ENCODE measurements around the gene CUL3. TPM values are rescaled to one million over a fixed set of nuclear protein-coding genes. Genes with fewer than 3 reads are reported as not detected.

CUL3 gene
- total and polyA plus RNA-seq, 2 of the 8 experiments (the other 6 are each of a cell fraction or from before 2014, with no cell fraction given): 28.5 to 113 TPM

DNA sequence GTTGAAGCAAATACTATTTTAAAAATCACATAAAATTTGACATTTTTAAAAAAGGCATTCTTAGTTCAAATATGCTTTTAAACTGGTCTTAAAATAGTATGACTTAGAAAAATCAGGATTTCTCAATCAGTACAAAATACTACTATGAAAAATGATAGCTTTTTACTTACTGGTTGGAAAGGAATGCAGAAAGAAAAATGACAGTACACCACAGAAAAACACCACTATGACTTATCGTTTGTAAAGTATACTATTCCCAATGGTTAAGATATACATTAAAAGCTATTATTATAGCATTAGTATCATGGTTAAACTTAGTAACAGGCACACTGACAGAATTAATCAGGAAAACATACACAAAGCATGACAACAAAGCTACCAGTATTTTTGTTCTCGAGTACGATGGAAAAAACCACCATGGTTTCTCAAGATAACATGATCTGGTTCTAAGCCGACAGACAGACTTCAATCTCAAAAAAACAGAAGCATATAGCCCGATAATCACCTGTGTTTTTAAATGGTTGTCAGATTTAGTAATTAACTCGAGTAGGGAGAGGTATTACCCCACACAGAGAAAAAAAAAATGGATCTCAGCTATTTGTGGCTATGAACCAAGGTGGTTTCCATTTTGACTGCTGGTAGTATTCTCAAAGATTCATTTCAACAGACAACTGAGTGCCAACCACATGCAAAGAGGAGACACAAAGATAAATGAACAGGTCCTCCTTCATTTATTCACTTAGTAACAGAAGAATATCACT is 39.1 kb downstream of the CUL3 start:
- DNase-seq (ENCODE audit: low read depth in 1 of 2, low spot score in 2 of 2) (no peak), FAIRE-seq (no peak)
- Histone ChIP-seq H3K36me3 (ENCODE audit: control insufficient read depth in 2 of 4, insufficient read depth in 4 of 4, low read length in 3 of 4) (peaks cover 0 to 11% (median 0%) of the 10 kb centered on the region in 4 experiments; a peak in 3 of 8 replicates), H2AK5ac (ENCODE audit: low read depth, low read length) (no peak overlapping the region), H3K18ac (ENCODE audit: extremely low read depth, low read length) (no peak overlapping the region), H2BK12ac (ENCODE audit: low read depth, low read length) (no peak overlapping the region), H3K79me2 (ENCODE audit: control insufficient read depth in 1 of 2, insufficient read depth in 2 of 2, low read length in 2 of 2) (peaks cover 3 to 97% of the 10 kb centered on the region in 2 experiments; a peak in 3 of 4 replicates), H3K4me3 (ENCODE audit: extremely low read depth in 1 of 4, insufficient read depth in 2 of 4, low read depth in 3 of 4, low read length in 4 of 4) (no peak overlapping the region), H3K23me2 (ENCODE audit: low read depth, low read length) (no peaks in the 10 kb centered on the region), H3K79me1 (ENCODE audit: low read depth, low read length) (peaks cover 7% of the 10 kb centered on the region), H4K5ac (ENCODE audit: insufficient read length, low read depth, low read length) (no peak overlapping the region), H3K23ac (ENCODE audit: insufficient read length) (no peak overlapping the region), H2BK5ac (ENCODE audit: low read depth, low read length) (no peak overlapping the region), H3K4me2 (ENCODE audit: insufficient read depth in 1 of 2, low read depth in 2 of 2, low read length in 2 of 2) (no peak overlapping the region), H2BK120ac (replicated peaks; ENCODE audit: low read depth, low read length) (no peak overlapping the region), H3K27ac (ENCODE audit: low read depth, low read length) (no peak overlapping the region), H3K56ac (replicated peaks; ENCODE audit: insufficient read length, low read depth, low read length) (no peak overlapping the region), H3K9ac (replicated peaks in 1 of 4; ENCODE audit: extremely low read depth in 1 of 4, low read depth in 3 of 4, low read length in 3 of 4) (no peak overlapping the region), H4K20me1 (replicated peaks in 1 of 2; ENCODE audit: control insufficient read depth in 1 of 2, insufficient read depth in 2 of 2, low read length in 2 of 2) (peaks cover 0 to 3% of the 10 kb centered on the region in 2 experiments), H3K4me1 (replicated peaks in 1 of 4; ENCODE audit: control insufficient read depth in 3 of 4, insufficient read depth in 4 of 4, low read length in 3 of 4) (peaks cover 0 to 10% (median 0%) of the 10 kb centered on the region in 4 experiments; a peak in 2 of 7 replicates), H2BK20ac (ENCODE audit: low read length) (no peak overlapping the region), H3K9me3 (ENCODE audit: insufficient read depth in 2 of 2, low read depth in 1 of 2, low read length in 1 of 2) (no peaks in the 10 kb centered on the region), H4K91ac (replicated peaks; ENCODE audit: insufficient read length, low read length) (no peak overlapping the region), H4K8ac (ENCODE audit: extremely low read depth, insufficient read depth, low read length) (no peak overlapping the region), H3K27me3 (replicated peaks in 1 of 4; ENCODE audit: control insufficient read depth in 3 of 4, extremely low read depth in 1 of 4, insufficient read depth in 3 of 4, low read length in 3 of 4) (no peaks in the 10 kb centered on the region), H3K14ac (ENCODE audit: insufficient read length) (no peak overlapping the region), H3K4ac (replicated peaks; ENCODE audit: insufficient read length, low read depth, low read length) (no peak overlapping the region), H2AFZ (ENCODE audit: low read length) (no peak overlapping the region), H2BK15ac (ENCODE audit: low read length) (no peak overlapping the region)
- TF ChIP-seq CEBPB (IDR thresholded peaks at IDR 0.05; ENCODE audit: low read depth, low read length) (no peak), NRF1 (IDR thresholded peaks at IDR 0.05; ENCODE audit: low read depth, low read length) (no peak), GTF2F1 (IDR thresholded peaks at IDR 0.05; ENCODE audit: borderline replicate concordance, low read depth, low read length) (no peak), KDM1A (IDR thresholded peaks at IDR 0.05; ENCODE audit: borderline replicate concordance, low read length) (no peak), ZNF274 (IDR thresholded peaks at IDR 0.05; ENCODE audit: borderline replicate concordance, extremely low read depth, low read length) (no peak), BCL11A (IDR thresholded peaks at IDR 0.05; ENCODE audit: low read depth in 2 of 2, low read length in 2 of 2) (no peak)
- TF ChIP-seq, protein P1, sequence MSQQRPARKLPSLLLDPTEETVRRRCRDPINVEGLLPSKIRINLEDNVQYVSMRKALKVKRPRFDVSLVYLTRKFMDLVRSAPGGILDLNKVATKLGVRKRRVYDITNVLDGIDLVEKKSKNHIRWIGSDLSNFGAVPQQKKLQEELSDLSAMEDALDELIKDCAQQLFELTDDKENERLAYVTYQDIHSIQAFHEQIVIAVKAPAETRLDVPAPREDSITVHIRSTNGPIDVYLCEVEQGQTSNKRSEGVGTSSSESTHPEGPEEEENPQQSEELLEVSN (IDR thresholded peaks at IDR 0.05): no peak
- TF ChIP-seq, protein P2, sequence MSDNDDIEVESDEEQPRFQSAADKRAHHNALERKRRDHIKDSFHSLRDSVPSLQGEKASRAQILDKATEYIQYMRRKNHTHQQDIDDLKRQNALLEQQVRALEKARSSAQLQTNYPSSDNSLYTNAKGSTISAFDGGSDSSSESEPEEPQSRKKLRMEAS (IDR thresholded peaks at IDR 0.05): no peak
- ChIA-PET CTCF (ENCODE audit: partially characterized antibody) (interaction anchor here (1.5 to 1.7 kb wide), 2 partner anchors 15 to 101 kb away, joined by 3 to 5 read pairs; no protein-coding TSS in a partner anchor), POLR2A (ENCODE audit: partially characterized antibody) (interaction anchor here (0.8 to 1.2 kb wide), 2 partner anchors 14 to 35 kb away, joined by 3 to 4 read pairs; no protein-coding TSS in a partner anchor)
- WGBS, 2 experiments (ENCODE audit: extremely low coverage in 1 of 2, insufficient coverage in 1 of 2, insufficient read length in 1 of 2, insufficient replicate concordance in 2 of 2, low coverage in 1 of 2, low lambda C conversion rate in 2 of 2, missing lambda C conversion rate in 1 of 2): 84% methylated on average over 6 of the region's 6 CpGs; no CpG with 5 or more reads in 1 of the 2 experiments

Measured in H1 (cell line).